22Rv1 (cell line): ENCODE measurements around the gene KRTAP9-4.
"Not testable (repeated sequence)": the region's sequence is repeated elsewhere in the genome, so short reads cannot be mapped to it uniquely, and the experiment has no call there.

ENCODE experiments used
- ZFX ChIP-seq: fragments of 450-650 bp; IDR thresholded peaks from 2 replicates; pipeline ENCODE4 v1.6.1; 2017; ENCODE audit warnings: antibody characterized with exemption, borderline replicate concordance
- TF ChIP-seq, protein P1 (sequence below): fragments of 450-650 bp; IDR thresholded peaks from 2 replicates; pipeline ENCODE4 v1.5.1; 2017; ENCODE audit warnings: mild to moderate bottlenecking

DNA sequence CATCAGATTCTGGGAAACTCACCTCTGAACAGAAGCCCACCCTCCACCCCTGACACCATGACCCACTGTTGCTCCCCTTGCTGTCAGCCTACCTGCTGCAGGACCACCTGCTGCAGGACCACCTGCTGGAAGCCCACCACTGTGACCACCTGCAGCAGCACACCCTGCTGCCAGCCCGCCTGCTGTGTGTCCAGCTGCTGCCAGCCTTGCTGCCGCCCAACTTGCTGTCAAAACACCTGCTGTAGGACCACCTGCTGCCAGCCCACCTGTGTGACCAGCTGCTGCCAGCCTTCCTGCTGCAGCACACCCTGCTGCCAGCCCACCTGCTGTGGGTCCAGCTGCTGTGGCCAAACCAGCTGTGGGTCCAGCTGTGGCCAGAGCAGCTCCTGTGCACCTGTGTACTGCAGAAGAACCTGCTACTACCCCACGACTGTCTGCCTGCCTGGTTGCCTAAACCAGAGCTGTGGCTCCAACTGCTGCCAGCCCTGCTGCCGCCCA, 22.8 kb upstream of the KRTAP9-4 start, which contains the start of gene KRTAP9-2:
- TF ChIP-seq, protein P1, sequence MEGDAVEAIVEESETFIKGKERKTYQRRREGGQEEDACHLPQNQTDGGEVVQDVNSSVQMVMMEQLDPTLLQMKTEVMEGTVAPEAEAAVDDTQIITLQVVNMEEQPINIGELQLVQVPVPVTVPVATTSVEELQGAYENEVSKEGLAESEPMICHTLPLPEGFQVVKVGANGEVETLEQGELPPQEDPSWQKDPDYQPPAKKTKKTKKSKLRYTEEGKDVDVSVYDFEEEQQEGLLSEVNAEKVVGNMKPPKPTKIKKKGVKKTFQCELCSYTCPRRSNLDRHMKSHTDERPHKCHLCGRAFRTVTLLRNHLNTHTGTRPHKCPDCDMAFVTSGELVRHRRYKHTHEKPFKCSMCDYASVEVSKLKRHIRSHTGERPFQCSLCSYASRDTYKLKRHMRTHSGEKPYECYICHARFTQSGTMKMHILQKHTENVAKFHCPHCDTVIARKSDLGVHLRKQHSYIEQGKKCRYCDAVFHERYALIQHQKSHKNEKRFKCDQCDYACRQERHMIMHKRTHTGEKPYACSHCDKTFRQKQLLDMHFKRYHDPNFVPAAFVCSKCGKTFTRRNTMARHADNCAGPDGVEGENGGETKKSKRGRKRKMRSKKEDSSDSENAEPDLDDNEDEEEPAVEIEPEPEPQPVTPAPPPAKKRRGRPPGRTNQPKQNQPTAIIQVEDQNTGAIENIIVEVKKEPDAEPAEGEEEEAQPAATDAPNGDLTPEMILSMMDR, result not testable (repeated sequence)
- not testable (repeated sequence) for TF ChIP-seq ZFX
